Keratinocyte (primary cell): ENCODE data around the gene PLXDC2. TPM values are rescaled to one million over a fixed set of nuclear protein-coding genes. Genes with fewer than 3 reads are reported as not detected.

Experiments
- DNase-seq: peaks from one replicate; pipeline ENCODE4 v3.0.0-alpha.2; 2011; ENCODE audit warnings: low read depth, missing footprints, low spot score
- FAIRE-seq: peaks from 2 replicates; lab custom pipeline; 2011; peaks lifted over from hg19 to GRCh38; lab: Jason Lieb, UNC
- H2AFZ ChIP-seq: 2 replicates; pipeline ENCODE4 v1.6.0; 2012; ENCODE audit warnings: low read length, control low read depth, inconsistent platforms; ENCODE audit not compliant: control insufficient read depth
- H3K27ac ChIP-seq: 2 replicates; pipeline ENCODE4 v1.5.1; 2011; ENCODE audit warnings: low read length; ENCODE audit not compliant: control insufficient read depth, insufficient read depth
- H3K27me3 ChIP-seq: 3 replicates; pipeline ENCODE4 v1.6.0; 2011; ENCODE audit warnings: low read length; ENCODE audit not compliant: control insufficient read depth, insufficient read depth; ENCODE audit errors: extremely low read depth
- H3K36me3 ChIP-seq, 2 experiments: 2 replicates in 1 of 2; 3 replicates in 1 of 2; pipeline ENCODE4 v1.5.1; 2011; ENCODE audit warnings: low read length in 2 of 2, mild to moderate bottlenecking in 1 of 2; ENCODE audit not compliant: control insufficient read depth in 2 of 2, insufficient read depth in 2 of 2; ENCODE audit errors: extremely low read depth in 1 of 2
- H3K4me1 ChIP-seq: 3 replicates; pipeline ENCODE4 v1.5.1; 2011; ENCODE audit warnings: low read length; ENCODE audit not compliant: control insufficient read depth, insufficient read depth; ENCODE audit errors: extremely low read depth
- H3K4me2 ChIP-seq: 3 replicates; pipeline ENCODE4 v1.6.0; 2011; ENCODE audit warnings: low read depth, low read length; ENCODE audit not compliant: control insufficient read depth, insufficient read depth; ENCODE audit errors: extremely low read depth
- H3K4me3 ChIP-seq, 3 experiments: fragments of 200-600 bp in 1 of 3; sonication (generic) in 1 of 3; 2 replicates in 2 of 3; 3 replicates in 1 of 3; pipeline ENCODE4 v1.5.1; 2011 to 2016; ENCODE audit warnings: low read length in 3 of 3, mild to moderate bottlenecking in 3 of 3, control low read depth in 2 of 3, inconsistent platforms in 1 of 3, low read depth in 1 of 3, mixed read lengths in 1 of 3, mixed run types in 1 of 3, moderate library complexity in 1 of 3; ENCODE audit not compliant: control insufficient read depth in 2 of 3, insufficient read depth in 2 of 3; ENCODE audit errors: extremely low read depth in 1 of 3
- H3K79me2 ChIP-seq: 2 replicates; pipeline ENCODE4 v1.6.0; 2012; ENCODE audit warnings: low read length; ENCODE audit not compliant: control insufficient read depth, insufficient read depth
- H3K9ac ChIP-seq: 3 replicates; pipeline ENCODE4 v1.6.0; 2011; ENCODE audit warnings: low read length; ENCODE audit not compliant: control insufficient read depth, insufficient read depth; ENCODE audit errors: extremely low read depth
- H3K9me1 ChIP-seq: 3 replicates; pipeline ENCODE4 v1.6.0; 2011; ENCODE audit warnings: low read length; ENCODE audit not compliant: control insufficient read depth, insufficient read depth; ENCODE audit errors: extremely low read depth
- H3K9me3 ChIP-seq: 2 replicates; pipeline ENCODE4 v1.5.1; 2012; ENCODE audit warnings: low read depth, low read length; ENCODE audit not compliant: control insufficient read depth
- H4K20me1 ChIP-seq: 3 replicates; pipeline ENCODE4 v1.6.0; 2011; ENCODE audit warnings: low read length; ENCODE audit not compliant: control insufficient read depth, insufficient read depth; ENCODE audit errors: extremely low read depth
- CTCF ChIP-seq, 3 experiments: IDR thresholded peaks in 1 of 3; conservative IDR thresholded peaks in 1 of 3; optimal IDR thresholded peaks in 1 of 3; 2 replicates in 2 of 3; 3 replicates in 1 of 3; pipeline versions ENCODE3 to v1.5.1; 2011; ENCODE audit warnings: low read length in 3 of 3, mild to moderate bottlenecking in 3 of 3, moderate library complexity in 2 of 3, control low read depth in 1 of 3, inconsistent platforms in 1 of 3; ENCODE audit not compliant: insufficient read depth in 2 of 3; ENCODE audit errors: extremely low read depth in 1 of 3
- EZH2 ChIP-seq: IDR thresholded peaks from one replicate; pipeline ENCODE4 v1.6.1; 2012; ENCODE audit warnings: inconsistent platforms, mild to moderate bottlenecking, low read length, moderate library complexity
- dilution Hi-C: fragments of 300-500 bp; cut with MboI; formaldehyde crosslinking; loops from one replicate; pipeline ENCODE4 v1.7.0; 2020; ENCODE audit warnings: low sequenced_read_pairs; ENCODE audit not compliant: extremely low pct_ligation_motif_present
- polyA plus RNA-seq, 5 experiments: library from polyadenylated mRNA; depleted of rRNA in 3 of 5; stranded (reverse) in 3 of 5; stranded (forward) in 1 of 5; unstranded in 1 of 5; fragments of >200 nt; gene quantifications; 1 replicate in 1 of 5; 2 replicates in 3 of 5; 3 replicates in 1 of 5; pipeline versions ENCODE4 v1.2.1 to v1.2.3, GENCODE V29; 2011 to 2012; ENCODE audit warnings: missing spikeins in 2 of 5, low read depth in 1 of 5, low replicate concordance in 1 of 5

The PLXDC2 gene
- polyA plus RNA-seq, 1 donor (not counting 4 experiments of a cell fraction or from before 2014, with no cell fraction given): 12.9 TPM

- no peaks in the 10 kb centered on the region for H3K79me2 ChIP-seq
- FAIRE-seq (no peak), DNase-seq (no peak)
- H3K36me3 ChIP-seq: no peaks in the 10 kb centered on the region
- dilution Hi-C loops: no loop called here
- H3K27ac ChIP-seq: no peak overlapping the region
- no peak overlapping the region for H2AFZ ChIP-seq
- H4K20me1 ChIP-seq: no peaks in the 10 kb centered on the region
- H3K4me1 ChIP-seq: no peaks in the 10 kb centered on the region
- no peaks in the 10 kb centered on the region for H3K9me3 ChIP-seq
- no peak for TF ChIP-seq EZH2
- H3K9me1 ChIP-seq: no peaks in the 10 kb centered on the region
- no peak overlapping the region for H3K4me3 ChIP-seq
- H3K27me3 ChIP-seq: no peaks in the 10 kb centered on the region
- no peak overlapping the region for H3K9ac ChIP-seq
- H3K4me2 ChIP-seq: peak overlapping the region; percentile 9
Measured at GRCh38 chr10:20100171-20100570, 283.9 kb downstream of the PLXDC2 start.

- H3K79me2 ChIP-seq: no peaks in the 10 kb centered on the region
- H4K20me1 ChIP-seq: no peaks in the 10 kb centered on the region
- H3K9ac ChIP-seq: no peak overlapping the region
- no peaks in the 10 kb centered on the region for H3K9me1 ChIP-seq
- no peak overlapping the region for H2AFZ ChIP-seq
- H3K27me3 ChIP-seq: no peaks in the 10 kb centered on the region
- TF ChIP-seq CTCF (optimal IDR thresholded peaks at IDR 0.05 in 1 of 3, IDR thresholded peaks at IDR 0.05 in 1 of 3, conservative IDR thresholded peaks at IDR 0.05 in 1 of 3; ENCODE audit: extremely low read depth in 1 of 3, insufficient read depth in 2 of 3, low read length in 3 of 3) (no peak), EZH2 (no peak)
- H3K4me3 ChIP-seq: no peak overlapping the region
- FAIRE-seq: no peak
- H3K4me1 ChIP-seq: no peaks in the 10 kb centered on the region
- no peaks in the 10 kb centered on the region for H3K9me3 ChIP-seq
- dilution Hi-C loops: no loop called here
- no peak overlapping the region for H3K4me2 ChIP-seq
- no peak for DNase-seq
- H3K27ac ChIP-seq: no peak overlapping the region
- no peaks in the 10 kb centered on the region for H3K36me3 ChIP-seq
Measured at GRCh38 chr10:20105236-20105635, 289.0 kb downstream of the PLXDC2 start.

- TF ChIP-seq CTCF (optimal IDR thresholded peaks at IDR 0.05 in 1 of 3, IDR thresholded peaks at IDR 0.05 in 1 of 3, conservative IDR thresholded peaks at IDR 0.05 in 1 of 3; ENCODE audit: extremely low read depth in 1 of 3, insufficient read depth in 2 of 3, low read length in 3 of 3) (no peak), EZH2 (no peak)
- H3K9me3 ChIP-seq: no peaks in the 10 kb centered on the region
- H3K9ac ChIP-seq: no peak overlapping the region
- no peaks in the 10 kb centered on the region for H4K20me1 ChIP-seq
- no peaks in the 10 kb centered on the region for H3K79me2 ChIP-seq
- H3K4me1 ChIP-seq: no peaks in the 10 kb centered on the region
- DNase-seq: no peak
- no peaks in the 10 kb centered on the region for H3K27me3 ChIP-seq
- H3K27ac ChIP-seq: no peak overlapping the region
- no peak overlapping the region for H3K4me3 ChIP-seq
- dilution Hi-C loops: no loop called here
- no peak overlapping the region for H3K4me2 ChIP-seq
- no peaks in the 10 kb centered on the region for H3K36me3 ChIP-seq
- no peak for FAIRE-seq
- H3K9me1 ChIP-seq: no peaks in the 10 kb centered on the region
- no peak overlapping the region for H2AFZ ChIP-seq
Measured at GRCh38 chr10:20105931-20106330, 289.7 kb downstream of the PLXDC2 start.
